Cardiac muscle cell (in vitro differentiated cells and primary cell): Measurements from ENCODE around the gene ZNF23. TPM values are rescaled to one million over a fixed set of nuclear protein-coding genes. Genes with fewer than 3 reads are reported as not detected.

Source experiments
- DNase-seq, 2 donors: peaks; one replicate each; pipeline versions ENCODE4 v3.0.0 to v3.0.0-alpha.2; 2010 to 2017; ENCODE audit warnings: low read depth in 1 of 2, low spot score in 1 of 2
- H3K27ac ChIP-seq: fragments of 200-600 bp; sonication (generic); 2 replicates; pipeline ENCODE4 v1.5.1; 2016
- H3K27me3 ChIP-seq: fragments of 200-600 bp; sonication (generic); 2 replicates; pipeline ENCODE4 v1.6.0; 2016; ENCODE audit warnings: control low read depth
- H3K36me3 ChIP-seq: fragments of 200-600 bp; sonication (generic); 2 replicates; pipeline ENCODE4 v1.5.1; 2016; ENCODE audit warnings: control low read depth
- H3K4me1 ChIP-seq: fragments of 200-600 bp; sonication (generic); 2 replicates; pipeline ENCODE4 v1.8.1; 2017; ENCODE audit warnings: low read depth, mild to moderate bottlenecking, mixed run types
- H3K4me3 ChIP-seq: fragments of 200-600 bp; sonication (generic); 2 replicates; pipeline ENCODE4 v1.5.1; 2016; ENCODE audit warnings: mild to moderate bottlenecking
- H3K9me3 ChIP-seq: fragments of 200-600 bp; sonication (generic); 2 replicates; pipeline ENCODE4 v1.5.1; 2017; ENCODE audit warnings: low read depth, mild to moderate bottlenecking, control low read depth
- polyA plus RNA-seq: library from polyadenylated mRNA; unstranded; fragments of >200 nt; fragmentation: Nextera tagmentation; extraction: Ambion mirVana; gene quantifications from 2 replicates; pipeline ENCODE4 v1.2.1, GENCODE V29; 2016
- total RNA-seq: library from RNA; depleted of rRNA; stranded (reverse); fragments of >200 nt; gene quantifications from 2 replicates; pipeline ENCODE4 v1.2.3, GENCODE V29; 2016
- TF ChIP-seq, protein P1 (sequence below): IDR thresholded peaks from 2 replicates; pipeline ENCODE4 v1.5.1; 2012; ENCODE audit warnings: low read depth, mild to moderate bottlenecking, low read length

Gene ZNF23
- total and polyA plus RNA-seq, 2 experiments from 2014 or later: 8.0 to 8.5 TPM

DNA sequence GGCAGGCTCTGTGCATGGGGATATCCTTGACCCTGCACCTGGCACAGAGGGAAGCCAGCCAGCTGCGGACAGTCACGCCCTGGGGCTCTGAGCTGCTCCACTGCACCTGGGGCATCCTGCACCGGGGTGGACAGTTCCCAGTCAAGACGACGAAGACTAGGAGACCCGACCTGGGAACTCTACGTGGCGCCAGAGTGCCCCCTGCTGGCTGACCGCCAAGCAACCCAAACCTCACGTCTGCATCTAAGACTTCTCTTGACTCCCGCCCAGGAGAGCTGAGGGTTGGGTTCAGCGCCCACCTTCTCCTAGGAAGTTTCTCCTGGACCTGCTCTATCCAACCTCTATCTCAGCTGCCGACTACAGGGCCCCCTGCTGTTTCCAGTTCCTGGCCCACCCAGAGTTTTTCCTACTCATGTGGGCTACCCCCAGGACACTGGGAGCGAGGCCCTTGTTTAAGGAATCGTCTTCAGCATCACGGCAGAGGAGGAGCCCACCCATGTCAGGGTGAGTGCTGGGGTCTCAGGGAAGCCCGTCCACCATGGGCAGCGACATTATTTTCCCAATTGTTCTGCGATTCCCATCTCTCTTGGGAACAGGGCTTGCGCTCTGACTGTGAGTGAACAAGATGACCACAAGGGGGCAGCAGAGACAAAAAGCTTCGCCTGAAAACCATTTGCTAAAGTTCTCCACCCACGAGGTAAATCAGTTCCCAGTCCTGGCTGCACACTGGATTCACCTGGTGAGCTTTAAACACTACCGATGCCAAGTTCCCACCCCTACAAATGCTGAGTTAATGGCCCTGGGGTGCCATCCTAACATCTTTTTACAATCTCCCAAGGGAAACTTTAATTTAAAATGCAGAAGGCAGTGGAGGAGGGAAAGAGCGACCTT lies 49.5 kb downstream of the ZNF23 start:
- Histone ChIP-seq H3K36me3 (no peaks in the 10 kb centered on the region), H3K9me3 (no peaks in the 10 kb centered on the region), H3K4me1 (peaks cover 7% of the 10 kb centered on the region), H3K4me3 (peak overlapping the region; percentile 9), H3K27me3 (no peaks in the 10 kb centered on the region), H3K27ac (no peak overlapping the region)
- TF ChIP-seq, protein P1, sequence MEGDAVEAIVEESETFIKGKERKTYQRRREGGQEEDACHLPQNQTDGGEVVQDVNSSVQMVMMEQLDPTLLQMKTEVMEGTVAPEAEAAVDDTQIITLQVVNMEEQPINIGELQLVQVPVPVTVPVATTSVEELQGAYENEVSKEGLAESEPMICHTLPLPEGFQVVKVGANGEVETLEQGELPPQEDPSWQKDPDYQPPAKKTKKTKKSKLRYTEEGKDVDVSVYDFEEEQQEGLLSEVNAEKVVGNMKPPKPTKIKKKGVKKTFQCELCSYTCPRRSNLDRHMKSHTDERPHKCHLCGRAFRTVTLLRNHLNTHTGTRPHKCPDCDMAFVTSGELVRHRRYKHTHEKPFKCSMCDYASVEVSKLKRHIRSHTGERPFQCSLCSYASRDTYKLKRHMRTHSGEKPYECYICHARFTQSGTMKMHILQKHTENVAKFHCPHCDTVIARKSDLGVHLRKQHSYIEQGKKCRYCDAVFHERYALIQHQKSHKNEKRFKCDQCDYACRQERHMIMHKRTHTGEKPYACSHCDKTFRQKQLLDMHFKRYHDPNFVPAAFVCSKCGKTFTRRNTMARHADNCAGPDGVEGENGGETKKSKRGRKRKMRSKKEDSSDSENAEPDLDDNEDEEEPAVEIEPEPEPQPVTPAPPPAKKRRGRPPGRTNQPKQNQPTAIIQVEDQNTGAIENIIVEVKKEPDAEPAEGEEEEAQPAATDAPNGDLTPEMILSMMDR: peak; percentile 75
- peak; percentile 76 to 90 for DNase-seq

DNA sequence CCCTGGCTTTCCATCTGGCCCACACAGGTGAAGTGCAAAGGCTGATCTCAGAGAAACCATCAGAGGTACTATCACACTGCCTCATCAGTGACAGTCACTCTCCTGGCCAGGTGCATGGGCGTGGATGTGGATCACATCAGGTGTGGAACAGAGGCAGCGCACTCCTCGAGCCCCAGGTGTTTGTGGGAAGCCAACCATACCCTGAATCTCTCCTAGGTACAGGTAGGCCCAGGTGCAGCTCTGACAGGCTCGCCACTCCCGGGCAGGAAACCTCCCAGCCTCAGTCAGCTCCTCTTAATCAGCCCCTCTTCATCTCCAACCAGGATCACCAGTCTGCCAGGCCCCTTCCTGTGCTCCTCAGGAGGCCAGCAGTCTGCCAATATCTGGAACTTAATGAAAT lies 51.9 kb downstream of the ZNF23 start:
- Histone ChIP-seq H3K9me3 (no peaks in the 10 kb centered on the region), H3K4me3 (no peak overlapping the region), H3K27ac (no peak overlapping the region), H3K36me3 (no peaks in the 10 kb centered on the region), H3K27me3 (no peaks in the 10 kb centered on the region), H3K4me1 (peaks cover 7% of the 10 kb centered on the region)
- TF ChIP-seq, protein P1: no peak
- no peak for DNase-seq

DNA sequence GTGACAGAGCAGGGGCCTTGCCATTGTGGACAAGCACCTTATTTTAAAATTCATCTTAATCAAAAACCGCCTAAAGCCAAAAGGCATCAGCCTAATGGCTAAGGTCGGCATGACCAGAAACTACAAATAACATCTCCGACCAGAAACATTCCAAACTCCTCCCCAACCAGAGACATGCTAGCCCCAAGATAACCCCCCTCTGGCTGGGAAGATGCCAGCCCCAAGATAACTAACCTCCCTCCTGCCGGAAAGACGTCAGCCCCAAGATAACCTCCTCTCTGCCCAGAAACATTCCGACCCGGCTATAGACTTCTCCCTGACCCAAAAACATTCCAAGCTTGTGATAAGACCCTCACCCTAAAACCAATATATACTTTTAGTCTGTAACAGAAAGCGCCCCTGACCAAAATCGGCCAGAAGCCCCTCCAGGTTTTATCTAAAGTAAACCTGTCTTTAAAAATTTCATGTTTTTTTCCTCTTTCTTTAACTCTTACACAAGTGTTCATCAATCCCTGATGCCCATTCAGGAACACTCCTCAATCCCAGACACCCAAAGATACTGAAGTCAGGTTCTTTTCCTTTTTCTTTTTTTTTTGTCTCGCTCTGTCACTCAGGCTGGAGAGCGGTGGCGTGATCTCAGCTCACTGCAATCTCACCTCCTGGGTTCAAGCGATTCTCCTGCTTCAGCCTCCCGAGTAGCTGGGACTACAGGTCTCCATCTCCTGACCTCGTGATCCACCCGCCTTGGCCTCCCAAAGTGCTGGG lies 52.9 kb downstream of the ZNF23 start:
- Histone ChIP-seq H3K27me3 (no peaks in the 10 kb centered on the region), H3K4me3 (no peak overlapping the region), H3K4me1 (peaks cover 7% of the 10 kb centered on the region), H3K9me3 (no peaks in the 10 kb centered on the region), H3K27ac (no peak overlapping the region), H3K36me3 (no peaks in the 10 kb centered on the region)
- DNase-seq: peak in 1 of 2 donors; percentile 84
- TF ChIP-seq, protein P1: no peak

DNA sequence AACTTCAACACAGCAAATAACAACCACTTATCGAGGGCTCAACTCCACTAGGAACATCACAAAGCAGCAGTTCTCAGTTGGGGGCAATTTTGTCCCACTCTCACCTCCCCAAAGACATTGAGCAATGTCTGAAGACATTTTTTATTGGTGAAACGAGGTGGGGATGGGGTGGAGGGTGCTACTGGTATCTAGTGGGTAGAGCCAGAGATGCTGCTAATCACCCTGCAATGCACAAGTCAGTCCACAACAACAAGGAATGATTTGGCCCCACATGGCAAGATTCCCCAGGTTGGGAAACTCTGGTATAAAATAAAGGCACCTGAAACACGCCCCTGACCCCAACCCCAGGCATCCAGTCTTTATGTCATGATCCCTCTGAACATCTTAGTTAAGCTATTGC lies 53.5 kb downstream of the ZNF23 start:
- Histone ChIP-seq H3K27ac (no peak overlapping the region), H3K4me1 (peaks cover 7% of the 10 kb centered on the region), H3K27me3 (no peaks in the 10 kb centered on the region), H3K9me3 (no peaks in the 10 kb centered on the region), H3K36me3 (no peaks in the 10 kb centered on the region), H3K4me3 (no peak overlapping the region)
- TF ChIP-seq, protein P1: no peak
- peak in 1 of 2 donors; percentile 35 for DNase-seq

DNA sequence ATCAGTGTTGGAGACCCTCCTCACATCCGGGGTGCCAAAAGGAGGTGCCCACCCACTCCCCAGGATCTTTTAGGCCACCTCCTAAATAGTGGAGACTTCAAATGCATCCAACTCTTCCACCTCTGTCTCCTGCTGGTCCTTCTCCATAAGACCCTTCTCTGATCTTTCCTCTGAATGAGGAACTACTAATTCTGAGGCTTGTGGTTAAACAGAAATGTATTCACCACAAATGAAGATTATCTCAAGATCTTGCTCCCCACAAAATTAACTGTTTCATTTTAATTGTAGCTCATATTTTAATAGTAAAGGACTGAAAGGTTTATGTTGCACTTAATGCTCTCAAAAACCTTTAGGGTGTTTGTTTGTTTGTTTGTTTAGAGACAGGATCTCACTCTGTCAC lies 54.3 kb downstream of the ZNF23 start:
- no peaks in the 10 kb centered on the region for H3K9me3 ChIP-seq
- peaks cover 7% of the 10 kb centered on the region for H3K4me1 ChIP-seq
- DNase-seq: no peak
- no peak overlapping the region for H3K4me3 ChIP-seq
- TF ChIP-seq, protein P1: no peak
- no peaks in the 10 kb centered on the region for H3K27me3 ChIP-seq
- H3K27ac ChIP-seq: no peak overlapping the region
- H3K36me3 ChIP-seq: no peaks in the 10 kb centered on the region
